Measurements from ENCODE around the gene HS2ST1. TPM values are rescaled to one million over a fixed set of nuclear protein-coding genes. Genes with fewer than 3 reads are reported as not detected.

The HS2ST1 gene
- polyA plus RNA-seq, 3 donors, result 2.6 to 6.0 (median 4.2) TPM

DNA sequence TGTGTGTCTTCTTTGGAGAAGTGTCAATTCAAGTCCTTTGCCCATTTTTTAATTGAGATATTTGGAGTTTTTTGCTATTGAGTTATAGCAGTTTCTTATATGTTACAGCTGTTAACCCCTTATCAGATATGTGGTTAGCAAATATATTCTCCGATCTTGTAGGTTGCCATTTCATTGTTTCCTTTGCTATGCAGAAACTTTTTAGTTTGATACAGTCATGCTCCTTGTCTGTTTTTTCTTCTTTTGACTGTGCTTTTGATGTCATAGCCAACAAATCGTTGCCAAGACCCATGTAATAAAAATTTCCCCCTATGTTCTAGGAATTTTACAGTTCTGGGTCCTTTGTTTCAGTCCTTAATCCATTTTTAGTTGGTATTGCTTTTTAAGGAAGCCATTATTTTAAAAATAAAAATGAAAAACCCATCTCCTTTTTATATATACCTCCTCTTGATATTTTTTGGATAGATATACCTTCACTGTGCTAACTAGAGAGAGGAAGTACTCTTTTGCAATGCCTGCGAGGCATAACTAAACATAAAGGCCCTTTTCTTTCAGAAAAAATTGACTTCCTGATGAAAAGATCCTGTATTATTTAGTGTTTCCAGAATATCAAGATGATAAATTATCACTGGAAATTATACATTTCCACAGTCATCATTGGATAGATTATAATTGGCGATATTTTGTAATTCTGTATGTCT, 127.8 kb downstream of the HS2ST1 start:
- DNase-seq, result no peak

DNA sequence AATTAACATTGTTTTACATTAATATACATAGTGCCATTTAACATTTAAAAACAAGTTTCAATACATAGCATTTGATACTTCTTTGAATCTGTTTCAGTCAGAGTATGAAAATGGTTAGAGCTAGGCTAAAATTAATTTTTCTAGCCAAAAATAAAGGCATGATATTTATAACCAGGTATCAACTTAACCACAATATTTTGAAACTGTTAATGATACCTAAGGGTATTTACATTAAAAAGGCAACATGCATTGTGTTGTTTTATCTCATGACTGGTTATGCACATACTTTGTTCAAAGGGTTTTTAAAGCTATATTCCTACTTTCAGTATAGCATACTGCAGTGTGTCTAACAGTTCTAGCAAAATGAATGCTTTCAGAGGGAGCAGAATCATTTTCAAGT, 130.0 kb downstream of the HS2ST1 start:
- Mint-ChIP-seq H3K36me3 (no peaks in the 10 kb centered on the region), H3K4me1 (peaks cover 5% of the 10 kb centered on the region), H3K9me3 (peaks cover 4 to 15% (median 9%) of the 10 kb centered on the region in 7 donors), H3K27me3 (ENCODE audit: low read depth in 3 of 3) (peaks cover 0 to 2% (median 0%) of the 10 kb centered on the region in 3 donors), H3K27ac (no peak overlapping the region), H3K4me3 (no peak overlapping the region)
- intact Hi-C loops (cut with micrococcal nuclease), result no loop called here
- Histone ChIP-seq H3K9me3 (replicated peaks in 1 of 2; ENCODE audit: control insufficient read depth in 1 of 2, insufficient read depth in 1 of 2, low read length in 2 of 2) (peaks cover 0 to 3% of the 10 kb centered on the region in 2 donors), H2AFZ (ENCODE audit: insufficient read depth, low read depth, low read length, poor library complexity, severe bottlenecking) (no peak overlapping the region), H3K4me3 (replicated peaks in 1 of 3; ENCODE audit: low read depth in 2 of 3, low read length in 3 of 3) (no peak overlapping the region), H3K4me2 (replicated peaks; ENCODE audit: extremely low read depth, low read length, poor library complexity, severe bottlenecking) (no peak overlapping the region), H3K4me1 (ENCODE audit: control insufficient read depth in 1 of 2, insufficient read depth in 2 of 2, low read length in 2 of 2) (no peaks in the 10 kb centered on the region), H3K27me3 (ENCODE audit: control insufficient read depth in 2 of 2, insufficient read depth in 2 of 2, low read length in 2 of 2) (no peaks in the 10 kb centered on the region), H4K20me1 (ENCODE audit: insufficient read depth, low read length) (no peaks in the 10 kb centered on the region), H3K27ac (ENCODE audit: low read depth in 1 of 2, low read length in 2 of 2) (no peak overlapping the region), H3K79me2 (ENCODE audit: insufficient read depth, low read length) (no peaks in the 10 kb centered on the region), H3K36me3 (replicated peaks in 1 of 2; ENCODE audit: control insufficient read depth in 1 of 2, insufficient read depth in 2 of 2, low read length in 2 of 2) (no peaks in the 10 kb centered on the region), H3K9ac (ENCODE audit: insufficient read depth, low read length, poor library complexity, severe bottlenecking) (no peak overlapping the region)
- TF ChIP-seq, protein P1, sequence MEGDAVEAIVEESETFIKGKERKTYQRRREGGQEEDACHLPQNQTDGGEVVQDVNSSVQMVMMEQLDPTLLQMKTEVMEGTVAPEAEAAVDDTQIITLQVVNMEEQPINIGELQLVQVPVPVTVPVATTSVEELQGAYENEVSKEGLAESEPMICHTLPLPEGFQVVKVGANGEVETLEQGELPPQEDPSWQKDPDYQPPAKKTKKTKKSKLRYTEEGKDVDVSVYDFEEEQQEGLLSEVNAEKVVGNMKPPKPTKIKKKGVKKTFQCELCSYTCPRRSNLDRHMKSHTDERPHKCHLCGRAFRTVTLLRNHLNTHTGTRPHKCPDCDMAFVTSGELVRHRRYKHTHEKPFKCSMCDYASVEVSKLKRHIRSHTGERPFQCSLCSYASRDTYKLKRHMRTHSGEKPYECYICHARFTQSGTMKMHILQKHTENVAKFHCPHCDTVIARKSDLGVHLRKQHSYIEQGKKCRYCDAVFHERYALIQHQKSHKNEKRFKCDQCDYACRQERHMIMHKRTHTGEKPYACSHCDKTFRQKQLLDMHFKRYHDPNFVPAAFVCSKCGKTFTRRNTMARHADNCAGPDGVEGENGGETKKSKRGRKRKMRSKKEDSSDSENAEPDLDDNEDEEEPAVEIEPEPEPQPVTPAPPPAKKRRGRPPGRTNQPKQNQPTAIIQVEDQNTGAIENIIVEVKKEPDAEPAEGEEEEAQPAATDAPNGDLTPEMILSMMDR (IDR thresholded peaks at IDR 0.05), result no peak
- DNase-seq, result no peak

More for the DNA sequence above, 127.8 kb downstream of the HS2ST1 start:
- H3K4me2 ChIP-seq (replicated peaks; ENCODE audit: extremely low read depth, low read length, poor library complexity, severe bottlenecking), result no peak overlapping the region
- no CpG with 5 or more reads among the region's 4 CpGs for WGBS (ENCODE audit: insufficient coverage)
- no peaks in the 10 kb centered on the region for H3K9me3 ChIP-seq (replicated peaks in 1 of 2; ENCODE audit: control insufficient read depth in 1 of 2, insufficient read depth in 1 of 2, low read length in 2 of 2)
- TF ChIP-seq, protein P1 (IDR thresholded peaks at IDR 0.05), result no peak
- H4K20me1 ChIP-seq (ENCODE audit: insufficient read depth, low read length), result no peaks in the 10 kb centered on the region
- H3K36me3 ChIP-seq (replicated peaks in 1 of 2; ENCODE audit: control insufficient read depth in 1 of 2, insufficient read depth in 2 of 2, low read length in 2 of 2), result no peaks in the 10 kb centered on the region
- no peak overlapping the region for H3K9ac ChIP-seq (ENCODE audit: insufficient read depth, low read length, poor library complexity, severe bottlenecking)
- H3K9me3 Mint-ChIP-seq, result peaks cover 2 to 6% (median 3%) of the 10 kb centered on the region in 7 donors
- no peaks in the 10 kb centered on the region for H3K4me1 ChIP-seq (ENCODE audit: control insufficient read depth in 1 of 2, insufficient read depth in 2 of 2, low read length in 2 of 2)
- peaks cover 5% of the 10 kb centered on the region for H3K4me1 Mint-ChIP-seq
- H3K79me2 ChIP-seq (ENCODE audit: insufficient read depth, low read length), result no peaks in the 10 kb centered on the region
- no peaks in the 10 kb centered on the region for H3K36me3 Mint-ChIP-seq
- intact Hi-C loops (cut with micrococcal nuclease), result no loop called here
- no peak overlapping the region for H2AFZ ChIP-seq (ENCODE audit: insufficient read depth, low read depth, low read length, poor library complexity, severe bottlenecking)
- H3K27me3 ChIP-seq (ENCODE audit: control insufficient read depth in 2 of 2, insufficient read depth in 2 of 2, low read length in 2 of 2), result no peaks in the 10 kb centered on the region
- peaks cover 0 to 2% (median 0%) of the 10 kb centered on the region in 3 donors for H3K27me3 Mint-ChIP-seq (ENCODE audit: low read depth in 3 of 3)
- no peak overlapping the region for H3K27ac ChIP-seq (ENCODE audit: low read depth in 1 of 2, low read length in 2 of 2)
- H3K4me3 ChIP-seq (replicated peaks in 1 of 3; ENCODE audit: low read depth in 2 of 3, low read length in 3 of 3), result no peak overlapping the region
- H3K27ac Mint-ChIP-seq, result no peak overlapping the region
- H3K4me3 Mint-ChIP-seq, result no peak overlapping the region

Data from CD14-positive monocyte (primary cell).